Neural cell (in vitro differentiated cells): ENCODE results near the gene TOLLIP.

Experiments used
- SMC3 ChIP-seq: fragments of 450-650 bp; conservative IDR thresholded peaks from 2 replicates; pipeline ENCODE4 v1.6.1; 2014; ENCODE audit warnings: antibody characterized with exemption, mild to moderate bottlenecking, moderate library complexity; ENCODE audit not compliant: poor library complexity
- TF ChIP-seq, protein P1 (sequence below): IDR thresholded peaks from 2 replicates; pipeline ENCODE4 v1.6.1; 2012; ENCODE audit warnings: borderline replicate concordance

DNA sequence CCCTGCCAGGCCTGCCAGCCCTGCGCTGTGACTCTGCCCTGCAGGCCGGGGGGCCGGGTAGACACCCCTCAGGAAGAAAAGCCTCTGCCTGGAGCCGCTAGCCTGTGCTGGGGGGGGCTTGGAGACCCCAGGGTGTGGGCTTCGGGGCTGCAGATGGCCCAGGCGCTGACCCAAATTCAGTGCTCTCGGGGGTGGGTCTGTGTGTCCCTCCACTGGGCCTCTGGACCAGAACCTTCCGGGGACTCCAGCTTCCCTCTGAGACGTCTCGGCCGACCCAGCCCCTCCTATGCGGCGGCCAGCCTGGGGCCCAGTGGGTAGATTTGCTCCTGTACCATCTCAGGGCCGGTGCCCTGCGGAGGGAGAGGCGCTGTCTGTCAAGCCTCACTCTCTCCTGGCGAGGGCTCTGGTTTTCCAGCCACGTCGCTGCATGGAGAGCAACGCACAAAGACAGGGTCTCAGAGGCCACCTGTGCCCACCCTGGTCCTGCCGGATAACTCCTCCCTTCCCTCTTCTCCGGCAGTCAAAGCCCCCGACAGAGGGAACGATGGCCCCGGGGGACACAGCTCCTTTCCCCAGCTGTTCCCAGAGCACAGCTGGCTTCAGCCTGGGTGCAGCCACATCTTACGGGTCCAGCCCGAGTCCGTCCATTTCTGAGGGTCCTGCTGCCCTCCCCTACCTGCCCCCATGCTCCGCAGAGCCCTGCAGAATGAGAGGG is 40.1 kb upstream of the TOLLIP start:
- TF ChIP-seq, protein P1, sequence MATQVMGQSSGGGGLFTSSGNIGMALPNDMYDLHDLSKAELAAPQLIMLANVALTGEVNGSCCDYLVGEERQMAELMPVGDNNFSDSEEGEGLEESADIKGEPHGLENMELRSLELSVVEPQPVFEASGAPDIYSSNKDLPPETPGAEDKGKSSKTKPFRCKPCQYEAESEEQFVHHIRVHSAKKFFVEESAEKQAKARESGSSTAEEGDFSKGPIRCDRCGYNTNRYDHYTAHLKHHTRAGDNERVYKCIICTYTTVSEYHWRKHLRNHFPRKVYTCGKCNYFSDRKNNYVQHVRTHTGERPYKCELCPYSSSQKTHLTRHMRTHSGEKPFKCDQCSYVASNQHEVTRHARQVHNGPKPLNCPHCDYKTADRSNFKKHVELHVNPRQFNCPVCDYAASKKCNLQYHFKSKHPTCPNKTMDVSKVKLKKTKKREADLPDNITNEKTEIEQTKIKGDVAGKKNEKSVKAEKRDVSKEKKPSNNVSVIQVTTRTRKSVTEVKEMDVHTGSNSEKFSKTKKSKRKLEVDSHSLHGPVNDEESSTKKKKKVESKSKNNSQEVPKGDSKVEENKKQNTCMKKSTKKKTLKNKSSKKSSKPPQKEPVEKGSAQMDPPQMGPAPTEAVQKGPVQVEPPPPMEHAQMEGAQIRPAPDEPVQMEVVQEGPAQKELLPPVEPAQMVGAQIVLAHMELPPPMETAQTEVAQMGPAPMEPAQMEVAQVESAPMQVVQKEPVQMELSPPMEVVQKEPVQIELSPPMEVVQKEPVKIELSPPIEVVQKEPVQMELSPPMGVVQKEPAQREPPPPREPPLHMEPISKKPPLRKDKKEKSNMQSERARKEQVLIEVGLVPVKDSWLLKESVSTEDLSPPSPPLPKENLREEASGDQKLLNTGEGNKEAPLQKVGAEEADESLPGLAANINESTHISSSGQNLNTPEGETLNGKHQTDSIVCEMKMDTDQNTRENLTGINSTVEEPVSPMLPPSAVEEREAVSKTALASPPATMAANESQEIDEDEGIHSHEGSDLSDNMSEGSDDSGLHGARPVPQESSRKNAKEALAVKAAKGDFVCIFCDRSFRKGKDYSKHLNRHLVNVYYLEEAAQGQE = no peak
- TF ChIP-seq SMC3 = no peak
